Liver (tissue), 9 donors: ENCODE measurements around the gene VSX2. TPM values are rescaled to one million over a fixed set of nuclear protein-coding genes. Genes with fewer than 3 reads are reported as not detected.

Experiments
- DNase-seq: peaks from one replicate; pipeline ENCODE4 v3.0.0-alpha.2; 2017; ENCODE audit warnings: low spot score
- H3K27ac ChIP-seq, 2 donors: one replicate each; pipeline ENCODE4 v1.7.0; 2013; ENCODE audit warnings: inconsistent platforms in 2 of 2, low read length in 2 of 2, control low read depth in 1 of 2, low read depth in 1 of 2, mild to moderate bottlenecking in 1 of 2
- H3K27me3 ChIP-seq, 4 donors: one replicate each; pipeline versions ENCODE4 v1.6.1 to v1.7.0; 2013; ENCODE audit warnings: low read length in 3 of 4, inconsistent platforms in 1 of 4, mild to moderate bottlenecking in 1 of 4, moderate library complexity in 1 of 4; ENCODE audit not compliant: control insufficient read depth in 4 of 4, insufficient read depth in 4 of 4
- H3K36me3 ChIP-seq, 4 donors: one replicate each; pipeline versions ENCODE4 v1.6.1 to v1.7.0; 2013; ENCODE audit warnings: low read length in 3 of 4, mild to moderate bottlenecking in 3 of 4, low read depth in 1 of 4, moderate library complexity in 1 of 4; ENCODE audit not compliant: control insufficient read depth in 4 of 4, insufficient read depth in 3 of 4
- H3K4me1 ChIP-seq, 4 donors: one replicate each; pipeline versions ENCODE4 v1.6.1 to v1.7.0; 2013; ENCODE audit warnings: low read length in 3 of 4, mild to moderate bottlenecking in 3 of 4, moderate library complexity in 1 of 4; ENCODE audit not compliant: control insufficient read depth in 4 of 4, insufficient read depth in 4 of 4
- H3K4me3 ChIP-seq, 3 donors: one replicate each; pipeline versions ENCODE4 v1.6.1 to v1.7.0; 2013; ENCODE audit warnings: low read length in 3 of 3, control low read depth in 1 of 3, low read depth in 1 of 3, mild to moderate bottlenecking in 1 of 3
- H3K9ac ChIP-seq, 2 donors: one replicate each; pipeline ENCODE4 v1.7.0; 2013; ENCODE audit warnings: low read length in 2 of 2, mild to moderate bottlenecking in 2 of 2, moderate library complexity in 2 of 2, control low read depth in 1 of 2, low read depth in 1 of 2
- H3K9me3 ChIP-seq, 4 donors: one replicate each; pipeline versions ENCODE4 v1.6.1 to v1.7.0; 2013; ENCODE audit warnings: low read length in 3 of 4; ENCODE audit not compliant: control insufficient read depth in 4 of 4
- EGR1 ChIP-seq, 2 donors: IDR thresholded peaks; 2 replicates each; pipeline ENCODE4 v1.6.1; 2016 to 2018; ENCODE audit warnings: antibody characterized with exemption in 2 of 2, low read depth in 2 of 2
- FOXA1 ChIP-seq: IDR thresholded peaks from 2 replicates; pipeline ENCODE4 v1.6.1; 2016; ENCODE audit warnings: antibody characterized with exemption
- FOXA2 ChIP-seq: IDR thresholded peaks from 2 replicates; pipeline ENCODE4 v1.6.1; 2016; ENCODE audit warnings: antibody characterized with exemption
- GABPA ChIP-seq, 2 donors: IDR thresholded peaks in 1 of 2; conservative IDR thresholded peaks in 1 of 2; 2 replicates each; pipeline ENCODE4 v1.6.1; 2016; ENCODE audit warnings: antibody characterized with exemption in 2 of 2, mild to moderate bottlenecking in 1 of 2, moderate library complexity in 1 of 2
- HNF4A ChIP-seq, 2 donors: conservative IDR thresholded peaks; 2 replicates each; pipeline ENCODE4 v1.6.1; 2016; ENCODE audit warnings: antibody characterized with exemption in 2 of 2, mild to moderate bottlenecking in 2 of 2
- HNF4G ChIP-seq: IDR thresholded peaks from 2 replicates; pipeline ENCODE4 v1.6.1; 2016; ENCODE audit warnings: antibody characterized with exemption
- JUND ChIP-seq, 2 donors: IDR thresholded peaks; 2 replicates each; pipeline ENCODE4 v1.6.1; 2016; ENCODE audit warnings: antibody characterized with exemption in 2 of 2
- NR2F2 ChIP-seq: IDR thresholded peaks from 2 replicates; pipeline ENCODE4 v1.6.1; 2016; ENCODE audit warnings: antibody characterized with exemption
- RAD21 ChIP-seq, 2 donors: IDR thresholded peaks; 2 replicates each; pipeline ENCODE4 v1.6.1; 2016; ENCODE audit warnings: antibody characterized with exemption in 2 of 2, mild to moderate bottlenecking in 2 of 2
- SP1 ChIP-seq: IDR thresholded peaks from 2 replicates; pipeline ENCODE4 v1.6.1; 2018; ENCODE audit warnings: antibody characterized with exemption, mild to moderate bottlenecking
- TAF1 ChIP-seq: conservative IDR thresholded peaks from 2 replicates; pipeline ENCODE4 v1.6.1; 2016; ENCODE audit warnings: antibody characterized with exemption, mild to moderate bottlenecking
- YY1 ChIP-seq: IDR thresholded peaks from 2 replicates; pipeline ENCODE4 v1.6.1; 2016; ENCODE audit warnings: antibody characterized with exemption, mild to moderate bottlenecking
- WGBS: extraction: QIAGEN DNeasy Blood & Tissue Kit; methylation state at CpG from one replicate; pipeline ENCODE4 v1.1.7; 2013; 5-methylcytosine and 5-hydroxymethylcytosine counted together
- polyA plus RNA-seq, 2 donors: library from polyadenylated mRNA; stranded (reverse) in 1 of 2; unstranded in 1 of 2; fragments of 200-250 nt in 1 of 2; fragments of >200 nt in 1 of 2; fragmentation: Nextera tagmentation in 1 of 2; extraction: Ambion mirVana in 1 of 2; gene quantifications; one replicate each; pipeline versions ENCODE4 v1.2.1 to v1.2.3, GENCODE V29; 2013 to 2015
- total RNA-seq, 2 donors: library from RNA; depleted of rRNA; stranded (reverse); fragments of >200 nt; gene quantifications; one replicate each; pipeline ENCODE4 v1.2.3, GENCODE V29; 2014
- TF ChIP-seq, protein P1 (sequence below): IDR thresholded peaks from 2 replicates; pipeline ENCODE4 v1.6.1; 2016; ENCODE audit warnings: antibody characterized with exemption, mild to moderate bottlenecking
- TF ChIP-seq, protein P2 (sequence below): fragments of 150-350 bp; IDR thresholded peaks from 2 replicates; pipeline ENCODE4 v1.5.1; 2017; ENCODE audit warnings: improper control_type of control experiment, low read depth, low read length; ENCODE audit not compliant: missing input control
- TF ChIP-seq, protein P3 (sequence below): IDR thresholded peaks from 2 replicates; pipeline ENCODE4 v1.6.1; 2016; ENCODE audit warnings: antibody characterized with exemption
- donor health status: healthy.
- donor health status: healthy.
- donor health status: healthy.
- donor health status: healthy.
- donor health status: healthy.

Gene VSX2
- total and polyA plus RNA-seq, 4 donors: not detected

GRCh38 chr14:74190927-74191575, 48.2 kb upstream of the VSX2 start:
- Histone ChIP-seq H3K36me3 (no peaks in the 10 kb centered on the region), H3K4me3 (no peak overlapping the region), H3K27me3 (no peaks in the 10 kb centered on the region), H3K4me1 (no peaks in the 10 kb centered on the region), H3K9ac (no peak overlapping the region), H3K27ac (no peak overlapping the region), H3K9me3 (no peaks in the 10 kb centered on the region)
- no peak for DNase-seq
- TF ChIP-seq FOXA1: no peak
- 77% methylated on average over 3 of the region's 3 CpGs for WGBS

GRCh38 chr14:74194506-74195274, 44.6 kb upstream of the VSX2 start:
- DNase-seq: no peak
- peaks cover 0 to 9% (median 4%) of the 10 kb centered on the region in 4 donors for H3K36me3 ChIP-seq
- no peak for TF ChIP-seq TAF1
- TF ChIP-seq YY1: no peak
- TF ChIP-seq FOXA2: no peak
- TF ChIP-seq SP1: no peak
- no peak for TF ChIP-seq HNF4A (conservative IDR thresholded peaks at IDR 0.05)
- TF ChIP-seq FOXA1: no peak
- H3K9me3 ChIP-seq: no peaks in the 10 kb centered on the region
- no peak overlapping the region for H3K27ac ChIP-seq
- no peaks in the 10 kb centered on the region for H3K27me3 ChIP-seq
- no peaks in the 10 kb centered on the region for H3K4me1 ChIP-seq
- WGBS: 96% methylated on average over 8 of the region's 8 CpGs
- H3K4me3 ChIP-seq: no peak overlapping the region
- H3K9ac ChIP-seq: no peak overlapping the region

- WGBS: 98% methylated on average over 7 of the region's 7 CpGs
- H3K36me3 ChIP-seq: peaks cover 0 to 10% (median 5%) of the 10 kb centered on the region in 4 donors
Observed at GRCh38 chr14:74195623-74196022, 43.6 kb upstream of the VSX2 start.

GRCh38 chr14:74198441-74199234, 40.6 kb upstream of the VSX2 start:
- no peak for DNase-seq
- no peak overlapping the region for H3K9ac ChIP-seq
- no peaks in the 10 kb centered on the region for H3K9me3 ChIP-seq
- no peak for TF ChIP-seq FOXA2
- TF ChIP-seq FOXA1: no peak
- no peak for TF ChIP-seq RAD21 (IDR thresholded peaks at IDR 0.05)
- TF ChIP-seq, protein P1, sequence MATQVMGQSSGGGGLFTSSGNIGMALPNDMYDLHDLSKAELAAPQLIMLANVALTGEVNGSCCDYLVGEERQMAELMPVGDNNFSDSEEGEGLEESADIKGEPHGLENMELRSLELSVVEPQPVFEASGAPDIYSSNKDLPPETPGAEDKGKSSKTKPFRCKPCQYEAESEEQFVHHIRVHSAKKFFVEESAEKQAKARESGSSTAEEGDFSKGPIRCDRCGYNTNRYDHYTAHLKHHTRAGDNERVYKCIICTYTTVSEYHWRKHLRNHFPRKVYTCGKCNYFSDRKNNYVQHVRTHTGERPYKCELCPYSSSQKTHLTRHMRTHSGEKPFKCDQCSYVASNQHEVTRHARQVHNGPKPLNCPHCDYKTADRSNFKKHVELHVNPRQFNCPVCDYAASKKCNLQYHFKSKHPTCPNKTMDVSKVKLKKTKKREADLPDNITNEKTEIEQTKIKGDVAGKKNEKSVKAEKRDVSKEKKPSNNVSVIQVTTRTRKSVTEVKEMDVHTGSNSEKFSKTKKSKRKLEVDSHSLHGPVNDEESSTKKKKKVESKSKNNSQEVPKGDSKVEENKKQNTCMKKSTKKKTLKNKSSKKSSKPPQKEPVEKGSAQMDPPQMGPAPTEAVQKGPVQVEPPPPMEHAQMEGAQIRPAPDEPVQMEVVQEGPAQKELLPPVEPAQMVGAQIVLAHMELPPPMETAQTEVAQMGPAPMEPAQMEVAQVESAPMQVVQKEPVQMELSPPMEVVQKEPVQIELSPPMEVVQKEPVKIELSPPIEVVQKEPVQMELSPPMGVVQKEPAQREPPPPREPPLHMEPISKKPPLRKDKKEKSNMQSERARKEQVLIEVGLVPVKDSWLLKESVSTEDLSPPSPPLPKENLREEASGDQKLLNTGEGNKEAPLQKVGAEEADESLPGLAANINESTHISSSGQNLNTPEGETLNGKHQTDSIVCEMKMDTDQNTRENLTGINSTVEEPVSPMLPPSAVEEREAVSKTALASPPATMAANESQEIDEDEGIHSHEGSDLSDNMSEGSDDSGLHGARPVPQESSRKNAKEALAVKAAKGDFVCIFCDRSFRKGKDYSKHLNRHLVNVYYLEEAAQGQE: no peak
- no peak for TF ChIP-seq YY1
- TF ChIP-seq, protein P2, sequence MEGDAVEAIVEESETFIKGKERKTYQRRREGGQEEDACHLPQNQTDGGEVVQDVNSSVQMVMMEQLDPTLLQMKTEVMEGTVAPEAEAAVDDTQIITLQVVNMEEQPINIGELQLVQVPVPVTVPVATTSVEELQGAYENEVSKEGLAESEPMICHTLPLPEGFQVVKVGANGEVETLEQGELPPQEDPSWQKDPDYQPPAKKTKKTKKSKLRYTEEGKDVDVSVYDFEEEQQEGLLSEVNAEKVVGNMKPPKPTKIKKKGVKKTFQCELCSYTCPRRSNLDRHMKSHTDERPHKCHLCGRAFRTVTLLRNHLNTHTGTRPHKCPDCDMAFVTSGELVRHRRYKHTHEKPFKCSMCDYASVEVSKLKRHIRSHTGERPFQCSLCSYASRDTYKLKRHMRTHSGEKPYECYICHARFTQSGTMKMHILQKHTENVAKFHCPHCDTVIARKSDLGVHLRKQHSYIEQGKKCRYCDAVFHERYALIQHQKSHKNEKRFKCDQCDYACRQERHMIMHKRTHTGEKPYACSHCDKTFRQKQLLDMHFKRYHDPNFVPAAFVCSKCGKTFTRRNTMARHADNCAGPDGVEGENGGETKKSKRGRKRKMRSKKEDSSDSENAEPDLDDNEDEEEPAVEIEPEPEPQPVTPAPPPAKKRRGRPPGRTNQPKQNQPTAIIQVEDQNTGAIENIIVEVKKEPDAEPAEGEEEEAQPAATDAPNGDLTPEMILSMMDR: no peak
- no peak for TF ChIP-seq JUND (IDR thresholded peaks at IDR 0.05)
- no peak for TF ChIP-seq SP1
- TF ChIP-seq NR2F2: no peak
- TF ChIP-seq, protein P3, sequence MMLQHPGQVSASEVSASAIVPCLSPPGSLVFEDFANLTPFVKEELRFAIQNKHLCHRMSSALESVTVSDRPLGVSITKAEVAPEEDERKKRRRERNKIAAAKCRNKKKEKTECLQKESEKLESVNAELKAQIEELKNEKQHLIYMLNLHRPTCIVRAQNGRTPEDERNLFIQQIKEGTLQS: no peak
- peaks cover 0 to 16% (median 7%) of the 10 kb centered on the region in 4 donors for H3K36me3 ChIP-seq
- H3K4me3 ChIP-seq: no peak overlapping the region
- no peak overlapping the region for H3K27ac ChIP-seq
- no peaks in the 10 kb centered on the region for H3K4me1 ChIP-seq
- WGBS: 94% methylated on average over 7 of the region's 7 CpGs
- no peaks in the 10 kb centered on the region for H3K27me3 ChIP-seq

More at GRCh38 chr14:74195623-74196022, 43.6 kb upstream of the VSX2 start:
- no peak for DNase-seq
- Histone ChIP-seq H3K9ac (no peak overlapping the region), H3K4me3 (no peak overlapping the region), H3K4me1 (no peaks in the 10 kb centered on the region), H3K27me3 (no peaks in the 10 kb centered on the region), H3K27ac (no peak overlapping the region), H3K9me3 (no peaks in the 10 kb centered on the region)
- TF ChIP-seq SP1 (no peak), HNF4G (no peak), RAD21 (IDR thresholded peaks at IDR 0.05) (no peak), GABPA (IDR thresholded peaks at IDR 0.05 in 1 of 2, conservative IDR thresholded peaks at IDR 0.05 in 1 of 2) (no peak), EGR1 (IDR thresholded peaks at IDR 0.05; ENCODE audit: low read depth in 2 of 2) (no peak)
- TF ChIP-seq, protein P3: no peak
